PFSK-1 (cell line): ENCODE data around the gene CPNE6.

Source experiments
- FOXP2 ChIP-seq: optimal IDR thresholded peaks from 2 replicates; pipeline ENCODE3; 2011; ENCODE audit warnings: borderline replicate concordance, control low read depth, inconsistent platforms; ENCODE audit not compliant: insufficient read depth; ENCODE audit errors: extremely low read length, extremely low read depth
- POLR2AphosphoS5 ChIP-seq: IDR thresholded peaks from 2 replicates; pipeline ENCODE4 v1.6.1; 2012; ENCODE audit warnings: low read depth, mild to moderate bottlenecking, control low read depth, low read length, moderate library complexity
- SIN3A ChIP-seq: IDR thresholded peaks from 2 replicates; pipeline ENCODE4 v1.6.1; 2012; ENCODE audit warnings: mild to moderate bottlenecking, low read length, moderate library complexity, borderline replicate concordance; ENCODE audit not compliant: insufficient read depth
- TAF1 ChIP-seq: IDR thresholded peaks from 2 replicates; pipeline ENCODE4 v1.6.1; 2012; ENCODE audit warnings: low read length, control low read depth, borderline replicate concordance; ENCODE audit not compliant: insufficient read depth
- TF ChIP-seq, protein P1 (sequence below), 2 experiments: IDR thresholded peaks; 2 replicates each; pipeline versions ENCODE4 v1.6.1 to v1.8.0; 2011 to 2012; ENCODE audit warnings: low read depth in 2 of 2, low read length in 2 of 2, control low read depth in 1 of 2, inconsistent platforms in 1 of 2, mild to moderate bottlenecking in 1 of 2, moderate library complexity in 1 of 2; ENCODE audit not compliant: insufficient read depth in 1 of 2

The CPNE6 gene

DNA sequence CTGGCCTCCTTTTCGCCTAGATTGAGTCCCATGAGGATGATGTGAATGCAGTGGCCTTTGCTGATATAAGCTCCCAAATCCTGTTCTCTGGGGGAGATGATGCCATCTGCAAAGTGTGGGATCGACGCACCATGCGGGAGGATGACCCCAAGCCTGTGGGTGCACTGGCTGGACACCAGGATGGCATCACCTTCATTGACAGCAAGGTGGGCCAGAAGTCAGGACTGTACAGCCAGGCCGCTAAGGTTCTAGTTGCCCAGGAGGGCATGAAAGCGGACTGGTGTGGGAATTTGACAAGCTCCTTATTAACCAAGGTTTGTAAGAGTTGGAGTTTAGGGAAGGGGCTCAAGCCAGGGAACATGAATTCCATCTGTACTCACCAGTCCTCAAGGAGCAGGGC, 48.3 kb downstream of the CPNE6 start:
- TF ChIP-seq, protein P1, sequence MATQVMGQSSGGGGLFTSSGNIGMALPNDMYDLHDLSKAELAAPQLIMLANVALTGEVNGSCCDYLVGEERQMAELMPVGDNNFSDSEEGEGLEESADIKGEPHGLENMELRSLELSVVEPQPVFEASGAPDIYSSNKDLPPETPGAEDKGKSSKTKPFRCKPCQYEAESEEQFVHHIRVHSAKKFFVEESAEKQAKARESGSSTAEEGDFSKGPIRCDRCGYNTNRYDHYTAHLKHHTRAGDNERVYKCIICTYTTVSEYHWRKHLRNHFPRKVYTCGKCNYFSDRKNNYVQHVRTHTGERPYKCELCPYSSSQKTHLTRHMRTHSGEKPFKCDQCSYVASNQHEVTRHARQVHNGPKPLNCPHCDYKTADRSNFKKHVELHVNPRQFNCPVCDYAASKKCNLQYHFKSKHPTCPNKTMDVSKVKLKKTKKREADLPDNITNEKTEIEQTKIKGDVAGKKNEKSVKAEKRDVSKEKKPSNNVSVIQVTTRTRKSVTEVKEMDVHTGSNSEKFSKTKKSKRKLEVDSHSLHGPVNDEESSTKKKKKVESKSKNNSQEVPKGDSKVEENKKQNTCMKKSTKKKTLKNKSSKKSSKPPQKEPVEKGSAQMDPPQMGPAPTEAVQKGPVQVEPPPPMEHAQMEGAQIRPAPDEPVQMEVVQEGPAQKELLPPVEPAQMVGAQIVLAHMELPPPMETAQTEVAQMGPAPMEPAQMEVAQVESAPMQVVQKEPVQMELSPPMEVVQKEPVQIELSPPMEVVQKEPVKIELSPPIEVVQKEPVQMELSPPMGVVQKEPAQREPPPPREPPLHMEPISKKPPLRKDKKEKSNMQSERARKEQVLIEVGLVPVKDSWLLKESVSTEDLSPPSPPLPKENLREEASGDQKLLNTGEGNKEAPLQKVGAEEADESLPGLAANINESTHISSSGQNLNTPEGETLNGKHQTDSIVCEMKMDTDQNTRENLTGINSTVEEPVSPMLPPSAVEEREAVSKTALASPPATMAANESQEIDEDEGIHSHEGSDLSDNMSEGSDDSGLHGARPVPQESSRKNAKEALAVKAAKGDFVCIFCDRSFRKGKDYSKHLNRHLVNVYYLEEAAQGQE (IDR thresholded peaks at IDR 0.05; ENCODE audit: insufficient read depth in 1 of 2, low read depth in 2 of 2, low read length in 2 of 2), result no peak
- no peak for TF ChIP-seq TAF1
- TF ChIP-seq POLR2AphosphoS5, result no peak
- TF ChIP-seq SIN3A, result no peak
- no peak for TF ChIP-seq FOXP2

DNA sequence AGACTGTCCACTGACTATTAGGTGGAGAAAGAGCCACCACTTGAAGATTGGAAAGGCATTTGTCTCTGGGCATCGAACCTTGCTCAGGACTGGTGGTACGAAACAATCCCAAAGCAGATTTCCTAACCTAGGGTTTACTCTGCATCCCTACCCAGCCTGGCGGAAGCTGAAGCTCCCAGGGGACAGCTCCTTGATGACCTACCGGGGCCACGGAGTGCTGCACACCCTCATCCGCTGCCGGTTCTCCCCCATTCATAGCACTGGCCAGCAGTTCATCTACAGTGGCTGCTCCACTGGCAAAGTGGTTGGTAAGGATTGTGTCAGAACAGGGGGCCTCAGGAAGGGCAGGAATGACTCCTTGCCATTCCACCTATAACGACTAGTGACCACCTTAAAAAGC, 49.8 kb downstream of the CPNE6 start:
- TF ChIP-seq POLR2AphosphoS5 (no peak), FOXP2 (no peak)

DNA sequence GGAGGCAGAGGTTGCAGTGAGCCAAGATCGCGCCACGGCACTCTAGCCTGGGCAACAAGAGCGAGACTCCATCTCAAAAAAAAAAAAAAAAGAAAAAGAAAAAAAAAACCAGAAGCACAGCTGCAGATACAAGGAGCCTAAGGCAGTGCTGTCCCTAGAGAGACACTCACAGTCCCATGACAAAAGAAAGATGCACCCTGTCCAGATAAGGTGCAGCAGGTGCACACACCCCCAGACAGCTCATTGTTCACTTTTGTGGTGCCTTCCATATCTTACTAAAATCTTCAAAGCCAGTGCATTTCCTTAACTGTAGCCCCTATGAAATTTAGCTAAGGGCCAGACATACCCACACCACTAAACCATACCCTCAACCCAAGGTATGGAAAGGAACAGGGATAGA, 51.1 kb downstream of the CPNE6 start:
- TF ChIP-seq, protein P1 (IDR thresholded peaks at IDR 0.05; ENCODE audit: insufficient read depth in 1 of 2, low read depth in 2 of 2, low read length in 2 of 2), result no peak
- no peak for TF ChIP-seq FOXP2

DNA sequence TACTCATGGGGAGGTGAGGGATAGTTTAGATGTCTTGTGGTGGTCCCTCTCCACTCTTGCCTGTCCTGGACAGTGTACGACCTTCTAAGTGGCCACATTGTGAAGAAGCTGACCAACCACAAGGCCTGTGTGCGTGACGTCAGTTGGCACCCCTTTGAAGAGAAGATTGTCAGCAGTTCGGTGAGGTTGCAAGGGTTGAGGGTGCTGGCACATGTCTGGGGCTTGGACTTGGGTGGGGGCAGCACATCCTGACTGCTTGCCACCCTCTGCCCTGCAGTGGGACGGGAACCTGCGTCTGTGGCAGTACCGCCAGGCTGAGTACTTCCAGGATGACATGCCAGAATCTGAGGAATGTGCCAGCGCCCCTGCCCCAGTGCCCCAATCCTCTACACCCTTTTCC, 51.5 kb downstream of the CPNE6 start:
- no peak for TF ChIP-seq POLR2AphosphoS5
- TF ChIP-seq, protein P1 (IDR thresholded peaks at IDR 0.05; ENCODE audit: insufficient read depth in 1 of 2, low read depth in 2 of 2, low read length in 2 of 2), result no peak

DNA sequence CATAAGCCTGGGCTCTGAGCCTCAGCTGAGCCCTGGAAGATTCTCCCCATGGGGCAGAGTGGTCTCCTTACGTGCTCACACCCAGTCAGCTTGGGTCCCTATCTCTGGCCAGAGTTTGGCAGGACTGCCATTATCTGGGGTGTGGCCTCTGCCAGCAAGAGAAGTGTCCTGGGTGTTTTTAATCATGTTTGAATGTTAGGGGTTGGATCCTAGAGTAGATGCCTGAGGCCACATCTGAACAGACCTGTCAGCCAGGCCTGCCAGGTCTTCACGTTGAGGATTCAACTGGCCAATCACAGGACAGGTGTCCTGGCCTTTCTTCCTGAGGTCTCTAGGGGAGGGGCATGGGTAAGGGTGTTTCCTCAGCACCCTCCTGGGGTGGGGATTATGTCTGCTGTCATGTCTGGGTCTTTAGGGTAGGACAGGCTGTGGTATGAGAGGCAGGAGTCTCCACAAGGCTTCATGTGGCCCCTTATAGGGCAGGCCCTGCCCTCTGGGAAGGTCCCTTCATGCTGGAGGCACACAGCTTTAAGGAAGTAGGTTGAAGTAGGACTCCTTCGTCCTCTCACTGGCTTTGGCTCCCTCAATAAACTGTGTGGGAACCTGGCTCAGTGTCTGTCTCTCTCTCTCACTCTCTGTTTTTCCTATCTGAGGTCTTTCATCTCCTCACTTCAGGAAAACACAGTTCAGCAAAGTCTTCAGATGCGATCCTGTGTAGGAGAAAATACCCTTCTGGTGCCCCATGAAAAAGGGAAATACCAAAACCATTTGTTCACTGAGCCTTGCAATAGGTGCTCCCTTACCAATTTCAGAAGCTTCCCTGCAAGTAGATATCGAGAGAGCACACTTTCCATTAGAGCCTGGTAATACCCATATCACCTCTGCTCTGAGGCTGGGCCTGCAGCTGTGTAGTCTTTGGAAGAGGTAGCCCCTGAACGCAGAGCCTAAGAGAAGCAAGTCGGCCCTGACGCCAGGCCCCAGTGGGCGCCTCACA, 52.4 kb downstream of the CPNE6 start:
- TF ChIP-seq SIN3A (no peak), TAF1 (no peak), FOXP2 (no peak), POLR2AphosphoS5 (no peak)
- TF ChIP-seq, protein P1 (IDR thresholded peaks at IDR 0.05; ENCODE audit: insufficient read depth in 1 of 2, low read depth in 2 of 2, low read length in 2 of 2), result no peak
